SK-N-SH (cell line): Measurements from ENCODE around the gene TAB2. TPM values are rescaled to one million over a fixed set of nuclear protein-coding genes. Genes with fewer than 3 reads are reported as not detected.

ENCODE experiments used
- CTCF ChIA-PET: fragments of 300-600, 350-600 bp; formaldehyde crosslinking; extraction: SDS; loops from one replicate; lab custom pipeline; 2021; lab: Yijun Ruan, JAX
- POLR2A ChIA-PET: fragments of 350-600 bp; sonication (Branson Sonifier 250); formaldehyde crosslinking; extraction: SDS; loops from one replicate; lab custom pipeline; 2020; ENCODE audit warnings: antibody characterized with exemption, inconsistent platforms; lab: Yijun Ruan, JAX
- DNase-seq: peaks from one replicate; pipeline ENCODE4 v3.0.0; 2012
- H2AFZ ChIP-seq: fragments of 200-600 bp; sonication (generic); 2 replicates; pipeline ENCODE4 v1.8.1; 2016; ENCODE audit warnings: antibody characterized with exemption, mild to moderate bottlenecking, low read depth
- H3F3A ChIP-seq: fragments of 200-600 bp; sonication (generic); replicated peaks from 2 replicates; pipeline ENCODE3; 2016; ENCODE audit warnings: antibody characterized with exemption, mild to moderate bottlenecking; ENCODE audit not compliant: insufficient read depth
- H3K27ac ChIP-seq, 2 experiments: fragments of 200-500 bp in 1 of 2; fragments of 200-600 bp in 1 of 2; sonication (Bioruptor generic) in 1 of 2; sonication (generic), shearing (Covaris generic) in 1 of 2; 2 replicates each; pipeline versions ENCODE4 v1.5.1 to v1.6.1; 2014 to 2016; ENCODE audit warnings: low read depth in 2 of 2, inconsistent platforms in 1 of 2, low read length in 1 of 2, mild to moderate bottlenecking in 1 of 2, mixed read lengths in 1 of 2
- H3K27me3 ChIP-seq: fragments of 200-600 bp; sonication (generic), shearing (Covaris generic); 2 replicates; pipeline ENCODE4 v1.6.1; 2016; ENCODE audit warnings: mixed run types; ENCODE audit not compliant: insufficient read depth
- H3K36me3 ChIP-seq, 2 experiments: fragments of 200-500 bp in 1 of 2; fragments of 200-600 bp in 1 of 2; sonication (Bioruptor generic) in 1 of 2; sonication (generic) in 1 of 2; replicated peaks in 1 of 2; 2 replicates each; pipeline versions ENCODE3 to v1.5.1; 2014 to 2016; ENCODE audit warnings: low read length in 1 of 2, mild to moderate bottlenecking in 1 of 2; ENCODE audit not compliant: insufficient read depth in 2 of 2, control insufficient read depth in 1 of 2
- H3K4me1 ChIP-seq, 2 experiments: fragments of 200-500 bp in 1 of 2; fragments of 200-600 bp in 1 of 2; sonication (Bioruptor generic) in 1 of 2; sonication (generic), shearing (Covaris generic) in 1 of 2; 2 replicates each; pipeline versions ENCODE4 v1.5.1 to v1.6.1; 2014 to 2016; ENCODE audit warnings: low read depth in 1 of 2, low read length in 1 of 2, mixed run types in 1 of 2; ENCODE audit not compliant: insufficient read depth in 2 of 2, control insufficient read depth in 1 of 2
- H3K4me2 ChIP-seq: fragments of 200-600 bp; sonication (generic), shearing (Covaris generic); 2 replicates; pipeline ENCODE4 v1.6.1; 2017; ENCODE audit warnings: mixed run types
- H3K4me3 ChIP-seq, 2 experiments: fragments of 200-500 bp in 1 of 2; fragments of 200-600 bp in 1 of 2; sonication (Bioruptor generic) in 1 of 2; sonication (generic), shearing (Covaris generic) in 1 of 2; 2 replicates each; pipeline versions ENCODE4 v1.5.1 to v1.8.1; 2014 to 2016; ENCODE audit warnings: low read depth in 2 of 2, inconsistent platforms in 1 of 2, low read length in 1 of 2, mild to moderate bottlenecking in 1 of 2, mixed read lengths in 1 of 2, moderate library complexity in 1 of 2
- H3K79me2 ChIP-seq: fragments of 200-600 bp; sonication (generic); 2 replicates; pipeline ENCODE4 v1.8.1; 2017; ENCODE audit warnings: mild to moderate bottlenecking; ENCODE audit not compliant: insufficient read depth
- H3K9ac ChIP-seq: fragments of 200-600 bp; sonication (generic); 2 replicates; pipeline ENCODE4 v1.6.1; 2017; ENCODE audit warnings: mixed run types
- H3K9me2 ChIP-seq: fragments of 200-600 bp; sonication (generic); 2 replicates; pipeline ENCODE4 v1.6.1; 2017; ENCODE audit warnings: mixed run types
- H3K9me3 ChIP-seq: fragments of 200-600 bp; sonication (generic); 2 replicates; pipeline ENCODE4 v1.6.1; 2017; ENCODE audit warnings: mixed run types, mild to moderate bottlenecking, moderate library complexity
- H4K20me1 ChIP-seq: fragments of 200-600 bp; sonication (generic); 2 replicates; pipeline ENCODE4 v1.6.1; 2017; ENCODE audit warnings: mild to moderate bottlenecking, mixed run types; ENCODE audit not compliant: insufficient read depth
- CHD2 ChIP-seq: fragments of 150-350 bp; IDR thresholded peaks from 2 replicates; pipeline ENCODE4 v1.6.1; 2018; ENCODE audit warnings: low read length; ENCODE audit not compliant: partially characterized antibody
- FOSL2 ChIP-seq: IDR thresholded peaks from 2 replicates; pipeline ENCODE4 v1.4.0; 2012; ENCODE audit warnings: low read depth, mild to moderate bottlenecking, moderate library complexity, borderline replicate concordance
- FOXM1 ChIP-seq: IDR thresholded peaks from 2 replicates; pipeline ENCODE4 v1.4.0; 2012; ENCODE audit warnings: low read depth, mild to moderate bottlenecking
- JUND ChIP-seq: IDR thresholded peaks from 2 replicates; pipeline ENCODE4 v1.4.0; 2012
- MEF2A ChIP-seq: IDR thresholded peaks from 2 replicates; pipeline ENCODE4 v1.4.0; 2012; ENCODE audit warnings: low read depth, borderline replicate concordance
- NFIC ChIP-seq: IDR thresholded peaks from 2 replicates; pipeline ENCODE4 v1.4.0; 2012; ENCODE audit warnings: borderline replicate concordance
- NRF1 ChIP-seq: IDR thresholded peaks from 2 replicates; pipeline ENCODE4 v1.6.1; 2012; ENCODE audit warnings: low read depth, mild to moderate bottlenecking, low read length
- RFX5 ChIP-seq: IDR thresholded peaks from 2 replicates; pipeline ENCODE4 v1.6.1; 2012; ENCODE audit warnings: mild to moderate bottlenecking, improper control_type of control experiment, low read length
- RXRA ChIP-seq: IDR thresholded peaks from 2 replicates; pipeline ENCODE4 v1.4.0; 2012; ENCODE audit warnings: low read depth, mild to moderate bottlenecking, borderline replicate concordance
- SIN3A ChIP-seq: IDR thresholded peaks from 2 replicates; pipeline ENCODE4 v1.6.1; 2012; ENCODE audit warnings: low read depth, mild to moderate bottlenecking, low read length, moderate library complexity, borderline replicate concordance
- TAF1 ChIP-seq: IDR thresholded peaks from 2 replicates; pipeline ENCODE4 v1.6.1; 2012; ENCODE audit warnings: low read depth, mild to moderate bottlenecking, low read length, moderate library complexity, borderline replicate concordance
- TEAD4 ChIP-seq: IDR thresholded peaks from 2 replicates; pipeline ENCODE4 v1.4.0; 2012; ENCODE audit warnings: mild to moderate bottlenecking, borderline replicate concordance; ENCODE audit not compliant: insufficient read depth
- USF2 ChIP-seq: fragments of 150-350 bp; IDR thresholded peaks from 2 replicates; pipeline ENCODE4 v1.6.1; 2017; ENCODE audit warnings: antibody characterized with exemption, low read length, low read depth, borderline replicate concordance
- WGBS: methylation state at CpG from one replicate; pipeline ENCODE4 v1.1.6; 2017; ENCODE audit warnings: low lambda C conversion rate; 5-methylcytosine and 5-hydroxymethylcytosine counted together
- polyA plus RNA-seq, 3 experiments: library from polyadenylated mRNA; depleted of rRNA; stranded (reverse); fragments of >200 nt; gene quantifications; 2 replicates each; pipeline ENCODE4 v1.2.3, GENCODE V29; 2012
- TF ChIP-seq, protein P1 (sequence below): IDR thresholded peaks from 2 replicates; pipeline ENCODE4 v1.4.0; 2012; ENCODE audit warnings: low read depth, borderline replicate concordance

Gene TAB2
- polyA plus RNA-seq, 1 of the 3 experiments (the other 2 are of a cell fraction) = 24.4 TPM

GRCh38 chr6:149323353-149323752 is 5.8 kb downstream of the TAB2 start:
- ChIA-PET CTCF (interaction anchor here (1.8 kb wide), 1 partner anchor 109 kb away, joined by 8 read pairs; no protein-coding TSS in a partner anchor), POLR2A (no interaction called here)
- WGBS = 68% methylated on average over 2 of the region's 2 CpGs

GRCh38 chr6:149323925-149324324 is 6.4 kb downstream of the TAB2 start:
- H4K20me1 ChIP-seq = peaks cover 99% of the 10 kb centered on the region
- POLR2A ChIA-PET = no interaction called here

More at GRCh38 chr6:149323353-149323752, 5.8 kb downstream of the TAB2 start:
- H3F3A ChIP-seq = peaks cover 23% of the 10 kb centered on the region
- no peak overlapping the region for H2AFZ ChIP-seq
- 0 out of 2 replicates have a peak overlapping the region, but pooled peaks have one; percentile 8 for H3K9ac ChIP-seq
- peak overlapping the region; percentile 17; the same call in 1 of the 2 replicates for H3K4me2 ChIP-seq
- no peaks in the 10 kb centered on the region for H3K9me3 ChIP-seq
- TF ChIP-seq CHD2 (no peak), TEAD4 (no peak), FOXM1 (no peak)
- TF ChIP-seq, protein P1, sequence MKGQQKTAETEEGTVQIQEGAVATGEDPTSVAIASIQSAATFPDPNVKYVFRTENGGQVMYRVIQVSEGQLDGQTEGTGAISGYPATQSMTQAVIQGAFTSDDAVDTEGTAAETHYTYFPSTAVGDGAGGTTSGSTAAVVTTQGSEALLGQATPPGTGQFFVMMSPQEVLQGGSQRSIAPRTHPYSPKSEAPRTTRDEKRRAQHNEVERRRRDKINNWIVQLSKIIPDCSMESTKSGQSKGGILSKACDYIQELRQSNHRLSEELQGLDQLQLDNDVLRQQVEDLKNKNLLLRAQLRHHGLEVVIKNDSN = no peak
- no peaks in the 10 kb centered on the region for H3K27me3 ChIP-seq
- H3K9me2 ChIP-seq = no peaks in the 10 kb centered on the region
- H3K36me3 ChIP-seq = peaks cover 0 to 16% of the 10 kb centered on the region in 2 experiments
- no peak overlapping the region for H3K27ac ChIP-seq
- no peak for DNase-seq
- peaks cover 99% of the 10 kb centered on the region for H4K20me1 ChIP-seq
- no peak overlapping the region for H3K4me3 ChIP-seq
- peaks cover 100% of the 10 kb centered on the region for H3K79me2 ChIP-seq
- H3K4me1 ChIP-seq = peaks cover 6 to 15% of the 10 kb centered on the region in 2 experiments

More at GRCh38 chr6:149323925-149324324, 6.4 kb downstream of the TAB2 start:
- Histone ChIP-seq H3K9ac (0 out of 2 replicates have a peak overlapping the region, but pooled peaks have one; percentile 8), H3K4me1 (peaks cover 6 to 15% of the 10 kb centered on the region in 2 experiments), H3K9me2 (no peaks in the 10 kb centered on the region), H3K79me2 (peaks cover 100% of the 10 kb centered on the region), H3F3A (peaks cover 23% of the 10 kb centered on the region), H3K9me3 (no peaks in the 10 kb centered on the region), H3K4me2 (peak overlapping the region; percentile 17; the same call in 1 of the 2 replicates), H3K36me3 (peaks cover 0 to 20% of the 10 kb centered on the region in 2 experiments), H3K4me3 (no peak overlapping the region), H3K27me3 (no peaks in the 10 kb centered on the region), H2AFZ (no peak overlapping the region), H3K27ac (no peak overlapping the region)
- TF ChIP-seq USF2 (no peak), RXRA (no peak), RFX5 (no peak), NFIC (no peak), SIN3A (no peak), TAF1 (no peak), NRF1 (no peak), JUND (no peak), FOXM1 (no peak), MEF2A (no peak), FOSL2 (no peak)
- TF ChIP-seq, protein P1 = no peak
- no peak for DNase-seq
- WGBS = 66% methylated on average over 2 of the region's 2 CpGs
- CTCF ChIA-PET = interaction anchor here (1.7 kb wide), 1 partner anchor 12 kb away, joined by 4 read pairs; no protein-coding TSS in a partner anchor
